ENCODE results near the gene ZC3H12A.

- TF ChIP-seq USF2 (IDR thresholded peaks at IDR 0.05; ENCODE audit: low read length) (no peak), CTCF (IDR thresholded peaks at IDR 0.05; ENCODE audit: control extremely low read depth in 1 of 3, insufficient read depth in 1 of 3, low read depth in 1 of 3, low read length in 3 of 3) (no peak), POLR2A (IDR thresholded peaks at IDR 0.05; ENCODE audit: control extremely low read depth in 1 of 2, low read depth in 2 of 2, low read length in 2 of 2) (no peak)
Measured at GRCh38 chr1:37480581-37481288, 6.4 kb downstream of the ZC3H12A start.

Data from H1 (cell line).